Brain pericyte (primary cell): ENCODE data around the gene METTL23.

ENCODE experiments used
- DNase-seq: peaks from one replicate; pipeline ENCODE4 v3.0.0-alpha.2; 2012; ENCODE audit warnings: low read depth, low spot score

The METTL23 gene

GRCh38 chr17:76757256-76757655 is 30.6 kb downstream of the METTL23 start:
- DNase-seq = no peak

GRCh38 chr17:76758570-76758969 is 31.9 kb downstream of the METTL23 start:
- DNase-seq = no peak

GRCh38 chr17:76772842-76773525 is 46.3 kb downstream of the METTL23 start:
- no peak for DNase-seq

GRCh38 chr17:76775021-76775600 is 48.5 kb downstream of the METTL23 start:
- DNase-seq = no peak

GRCh38 chr17:76781056-76781982 is 54.7 kb downstream of the METTL23 start:
- no peak for DNase-seq

GRCh38 chr17:76783146-76783545 is 56.5 kb downstream of the METTL23 start:
- DNase-seq = no peak
